Stimulated activated CD8-positive, alpha-beta memory T cell treated with anti-CD3 and anti-CD28 coated beads, Interleukin-15, amount 100 ng/mL, for 48 hours (primary cell): ENCODE measurements around the gene S100B.

ENCODE experiments used
- DNase-seq, 2 donors: peaks; one replicate each; pipeline ENCODE4 v3.0.0-alpha.2; 2020; ENCODE audit warnings: low read depth in 2 of 2

The S100B gene

DNA sequence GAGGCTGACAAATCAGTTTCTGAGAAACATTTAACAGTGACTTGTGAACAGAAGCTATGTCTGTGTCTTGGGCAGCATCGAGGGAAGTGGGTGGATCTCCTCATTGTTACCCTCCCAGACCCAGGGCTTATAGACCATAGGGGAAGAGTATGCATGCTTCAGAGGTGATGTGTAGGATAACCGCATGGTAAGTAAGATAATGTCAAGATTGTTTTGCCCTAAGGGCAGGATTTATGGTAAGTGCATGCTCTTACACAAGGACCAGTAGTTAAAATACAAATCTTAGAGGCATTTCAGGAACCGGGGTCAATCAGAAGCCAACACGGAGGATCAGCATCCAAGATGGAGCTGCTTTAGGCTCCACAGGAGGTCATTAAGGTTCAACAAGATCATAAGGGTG lies 22.8 kb upstream of the S100B start:
- no peak for DNase-seq

- no peak for DNase-seq
Observed at GRCh38 chr21:46626975-46627501, 22.2 kb upstream of the S100B start.

GRCh38 chr21:46626536-46626935 lies 21.7 kb upstream of the S100B start:
- DNase-seq: no peak

DNA sequence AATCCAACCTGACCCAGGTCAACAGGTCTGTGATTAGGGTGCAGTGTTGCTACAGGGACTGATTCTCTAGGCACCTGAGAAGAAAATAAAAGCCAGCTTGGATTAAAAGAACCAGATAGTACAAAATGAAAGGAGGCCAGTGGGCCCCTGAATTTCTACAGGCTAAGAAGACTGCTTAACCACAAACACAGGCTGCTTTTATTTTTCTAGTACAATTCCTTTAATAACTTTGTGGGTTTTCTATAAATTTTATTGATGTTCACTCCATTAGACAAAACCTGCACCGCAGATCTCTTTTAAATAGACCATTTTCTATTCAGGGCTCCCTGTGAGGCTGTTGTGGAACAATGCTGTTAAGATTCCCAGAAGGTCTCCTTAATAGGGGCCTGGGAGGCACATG lies 20.9 kb upstream of the S100B start:
- no peak for DNase-seq

DNA sequence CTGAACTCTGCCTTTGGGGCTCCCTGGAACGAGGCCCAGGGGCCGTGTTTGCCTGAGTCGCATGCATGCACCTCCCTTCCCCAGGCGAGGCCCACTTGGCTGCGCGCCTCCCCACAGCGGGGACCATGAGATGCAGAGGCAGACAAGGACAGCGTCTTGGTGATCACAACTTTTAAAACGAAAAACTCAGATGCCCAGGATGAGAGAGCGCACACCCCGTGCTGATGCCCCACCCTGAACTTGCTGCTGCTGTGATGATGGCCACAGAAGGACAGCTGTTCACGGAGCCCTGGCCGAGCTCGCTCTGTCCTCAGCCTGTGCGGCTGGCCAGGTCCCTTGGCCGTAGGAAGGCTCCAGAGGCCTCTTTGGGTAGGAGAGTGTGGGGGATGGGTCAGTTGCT lies 19.2 kb upstream of the S100B start:
- no peak for DNase-seq

GRCh38 chr21:46622226-46622625 lies 17.3 kb upstream of the S100B start:
- DNase-seq: no peak

DNA sequence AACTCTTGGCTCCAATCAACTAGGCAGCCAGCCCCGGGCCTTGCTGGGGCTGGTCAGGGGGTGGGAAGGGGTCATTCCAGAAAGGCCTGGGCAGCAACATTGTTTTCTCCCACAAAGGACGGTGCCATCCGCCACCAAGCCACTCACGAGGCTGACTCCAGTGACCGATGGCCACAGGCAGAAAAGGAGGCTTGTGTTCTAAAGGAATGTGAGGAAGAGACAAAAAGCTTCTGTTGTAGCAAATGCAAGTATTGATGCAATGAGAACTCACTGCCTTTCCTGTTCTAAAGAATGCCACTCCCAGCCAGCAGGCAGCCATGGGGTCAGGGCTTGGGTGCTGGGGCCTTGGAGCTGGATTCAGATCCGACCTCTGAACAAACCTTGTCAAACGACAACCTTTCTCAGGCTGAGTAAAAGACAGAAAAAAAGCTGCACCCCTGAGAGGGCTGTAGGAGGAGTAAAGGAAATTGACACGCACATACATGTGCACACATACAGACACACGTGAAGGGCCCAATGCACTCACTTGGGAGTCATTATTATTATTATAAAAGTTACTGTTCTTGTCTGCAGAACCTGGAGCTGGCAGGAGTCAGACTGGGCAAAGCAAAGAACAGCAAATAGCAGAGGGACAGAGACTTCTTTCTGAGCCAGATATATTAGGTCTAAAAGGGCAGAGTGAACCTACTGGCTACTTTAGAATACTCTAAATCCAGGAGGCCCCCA lies 16.7 kb upstream of the S100B start:
- DNase-seq: no peak

DNA sequence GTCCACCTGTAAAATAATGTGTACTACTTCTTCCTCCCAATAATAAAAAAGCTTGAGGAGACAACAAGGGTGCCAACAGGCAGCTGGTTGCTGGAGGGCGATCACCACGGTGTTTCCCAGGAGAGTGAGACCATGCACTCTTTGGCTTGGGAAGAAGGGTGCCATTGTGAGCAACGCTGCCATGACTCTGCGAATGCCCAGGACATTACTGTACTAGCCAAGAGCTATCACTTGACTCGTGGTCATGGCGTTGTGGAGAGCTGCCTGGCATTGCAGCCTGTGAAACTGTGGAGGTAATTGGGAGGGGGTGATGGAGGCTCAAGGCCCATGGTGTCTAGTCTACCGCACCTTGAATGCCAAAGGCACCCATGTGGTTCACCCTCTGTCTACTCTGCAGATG lies 16.0 kb upstream of the S100B start:
- no peak for DNase-seq

DNA sequence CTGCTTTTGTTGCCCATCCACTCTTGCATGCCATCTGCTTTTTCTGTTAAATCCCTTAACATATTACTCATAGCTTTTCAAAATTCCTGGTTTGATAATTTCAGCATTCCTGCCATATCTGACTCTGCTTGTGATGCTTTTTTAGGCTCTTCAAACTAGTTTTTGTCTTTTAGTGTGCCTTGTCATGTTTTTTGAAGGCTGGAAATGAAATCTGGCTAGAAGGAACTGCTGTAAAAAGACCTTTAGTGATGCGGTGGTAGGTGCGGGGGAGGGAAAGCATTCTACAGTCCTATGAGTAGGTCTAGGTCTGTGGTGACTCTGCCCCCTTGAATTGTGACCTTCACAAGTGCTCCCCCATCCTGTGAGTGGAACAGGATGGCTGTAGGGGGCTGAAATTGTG lies 15.0 kb upstream of the S100B start:
- no peak for DNase-seq

GRCh38 chr21:46618738-46619379 lies 14.0 kb upstream of the S100B start:
- DNase-seq: no peak

DNA sequence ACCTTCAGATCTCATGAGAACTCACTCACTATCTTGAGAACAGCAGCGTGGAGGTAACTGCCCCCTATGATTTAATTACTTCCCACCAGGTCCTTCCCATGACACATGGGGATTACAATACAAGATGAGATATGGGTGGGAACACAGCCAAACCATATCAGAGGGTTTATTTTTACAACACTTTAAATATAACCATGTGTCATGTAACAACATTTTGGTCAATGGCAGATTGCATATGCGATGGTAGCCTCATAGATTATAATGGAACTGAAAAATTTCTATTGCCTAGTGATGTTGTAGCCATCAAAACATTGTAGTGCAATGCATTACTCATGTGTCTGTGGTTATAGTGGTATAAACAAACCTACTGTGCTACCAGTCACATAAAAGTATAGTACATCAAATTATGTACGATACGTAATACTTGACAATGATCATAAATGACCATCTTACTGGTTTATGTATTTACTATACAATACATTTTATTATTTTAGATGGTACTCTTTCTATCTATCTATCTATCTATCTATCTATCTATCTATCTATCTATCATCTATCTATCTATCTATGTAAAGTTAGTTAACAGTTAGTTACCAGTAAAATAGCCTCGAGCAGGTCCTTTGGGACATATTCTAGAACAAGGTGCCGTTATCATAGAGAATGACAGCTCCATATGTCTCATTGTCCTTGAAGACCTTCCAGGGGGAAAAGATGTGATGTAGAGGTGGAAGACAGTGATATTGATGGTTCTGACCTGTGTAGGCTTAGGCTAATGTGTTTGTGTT lies 12.6 kb upstream of the S100B start:
- no peak for DNase-seq

DNA sequence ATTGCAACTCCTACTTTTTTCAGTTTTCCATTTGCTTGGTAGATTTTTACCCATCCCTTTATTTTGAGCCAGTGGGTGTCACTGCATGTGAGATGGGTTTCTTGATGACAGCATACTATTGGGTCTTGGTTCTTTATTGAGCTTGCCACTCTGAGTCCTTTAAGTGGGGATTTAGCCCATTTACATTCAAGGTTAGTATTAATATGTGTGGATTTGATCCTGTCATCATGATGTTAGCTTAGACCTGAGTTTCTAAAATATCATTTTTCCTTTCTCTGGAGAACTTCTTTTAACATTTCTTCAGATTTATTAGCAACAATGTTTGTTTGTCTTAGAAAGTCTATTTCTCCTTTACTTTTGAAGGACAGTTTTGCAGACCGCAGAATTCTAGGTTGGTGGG lies 11.8 kb upstream of the S100B start:
- no peak for DNase-seq

DNA sequence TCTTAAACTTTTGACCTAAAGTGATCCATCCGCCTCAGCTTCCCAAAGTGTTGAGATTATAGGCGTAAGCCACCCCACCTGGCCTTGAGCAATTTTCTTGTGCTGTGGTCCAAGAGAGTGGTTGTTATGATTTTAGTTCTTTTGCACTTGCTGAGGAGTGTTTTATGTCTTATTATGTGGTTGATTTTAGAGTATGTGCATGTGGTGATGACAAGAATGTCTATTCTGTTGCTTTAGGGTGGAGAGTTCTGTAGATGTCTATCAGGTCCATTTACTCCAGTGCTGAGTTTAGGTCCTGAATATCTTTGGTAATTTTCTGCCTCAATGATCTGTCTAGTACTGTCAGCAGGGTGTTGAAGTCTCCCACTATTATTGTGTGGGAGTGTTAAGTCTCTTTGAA lies 11.2 kb upstream of the S100B start:
- no peak for DNase-seq

- DNase-seq: no peak
Observed at GRCh38 chr21:46613391-46613790, 8.5 kb upstream of the S100B start.

GRCh38 chr21:46610018-46610701 lies 5.3 kb upstream of the S100B start:
- DNase-seq: no peak

- no peak for DNase-seq
Observed at GRCh38 chr21:46608672-46609111, 3.8 kb upstream of the S100B start.

GRCh38 chr21:46607636-46608035 lies 2.8 kb upstream of the S100B start:
- no peak for DNase-seq

DNA sequence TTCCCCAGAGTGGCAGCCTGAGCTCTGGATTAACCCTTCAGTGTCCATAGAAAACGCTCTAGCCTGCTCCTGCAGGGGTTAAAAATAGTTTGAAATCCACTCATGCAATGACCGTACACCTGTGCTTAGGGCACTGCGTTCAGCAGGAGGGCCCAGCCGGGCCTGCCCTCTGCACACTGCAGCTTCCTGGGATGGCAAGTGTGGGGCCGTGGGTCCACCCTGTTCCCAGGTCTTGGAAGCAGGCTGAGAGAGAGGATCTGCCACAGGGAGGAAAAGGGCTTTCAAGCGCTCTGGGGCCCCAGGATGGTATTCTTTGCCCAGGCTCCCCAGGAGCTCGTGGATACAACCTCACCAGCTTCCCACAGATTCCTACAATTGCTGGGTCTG lies 1.5 kb upstream of the S100B start:
- DNase-seq: no peak

DNA sequence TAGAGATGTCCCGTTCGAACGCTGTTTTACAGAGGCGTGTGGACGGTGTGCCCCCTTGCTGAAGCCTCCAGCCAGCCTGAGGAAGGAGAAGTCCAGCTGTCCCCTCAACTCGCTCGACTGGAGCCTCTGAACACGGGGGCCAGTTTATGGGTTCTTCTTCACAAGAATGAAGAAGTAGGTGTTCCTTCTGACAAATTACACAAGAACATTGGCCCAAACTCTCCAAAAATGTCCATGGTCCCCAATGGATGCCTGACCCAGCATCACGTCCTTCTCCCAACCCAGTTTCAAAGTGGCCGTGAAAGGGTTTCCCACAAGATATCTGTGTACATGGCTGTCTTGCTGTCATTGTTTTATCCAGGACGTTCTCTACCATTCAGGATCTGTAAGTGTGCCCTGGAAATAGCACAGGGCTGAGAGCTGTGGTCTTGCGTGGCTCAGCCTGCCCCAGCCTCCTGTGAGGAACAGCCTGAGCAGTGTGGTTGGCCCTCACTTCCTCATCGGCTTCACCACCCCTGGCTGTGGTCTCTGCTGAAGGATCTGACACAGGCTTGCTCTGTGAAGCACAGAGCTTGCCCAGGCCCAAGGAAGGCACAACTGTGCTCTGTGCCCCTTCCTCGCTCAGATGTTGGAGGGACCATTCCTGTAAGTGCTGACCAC lies 1.0 kb upstream of the S100B start:
- DNase-seq: peak; percentile 33 to 34

GRCh38 chr21:46604329-46604974 lies 430 bp downstream of the S100B start:
- no peak for DNase-seq

- DNase-seq: no peak
Observed at GRCh38 chr21:46603228-46603627, 1.7 kb downstream of the S100B start.
